ENCODE measurements around the gene GNB2. TPM values are rescaled to one million over a fixed set of nuclear protein-coding genes. Genes with fewer than 3 reads are reported as not detected.

Gene GNB2
- total and polyA plus RNA-seq, 7 experiments from 2014 or later = 35.8 to 215 (median 114) TPM

DNA sequence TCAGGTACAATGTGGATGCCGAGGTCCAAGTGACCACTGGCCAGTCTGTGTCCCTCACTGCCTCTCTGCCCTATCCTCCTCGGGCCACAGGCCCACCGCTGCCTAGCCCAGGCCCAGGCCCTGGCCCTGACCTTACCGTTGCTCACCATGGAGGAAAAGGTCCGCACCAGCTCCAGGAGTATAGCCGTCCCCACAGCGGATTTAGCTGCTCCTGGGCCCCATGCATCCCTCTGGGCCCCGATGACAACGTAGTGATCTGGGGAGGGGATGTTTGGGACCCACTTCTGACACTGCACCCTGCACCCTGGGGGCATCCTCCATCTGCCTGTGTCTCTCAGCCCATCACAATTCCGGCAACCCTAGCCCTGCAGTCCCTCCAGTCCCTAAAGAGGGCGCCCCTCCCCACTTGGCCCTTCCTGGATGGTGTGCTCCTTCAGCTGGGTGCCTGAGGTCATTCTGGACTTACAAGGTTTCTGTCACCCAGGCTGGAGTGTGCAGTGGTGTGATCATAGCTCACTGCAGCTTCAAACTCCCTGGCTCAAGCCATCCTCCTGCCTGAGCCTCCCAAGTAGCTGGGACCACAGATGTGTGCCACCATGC, 44.3 kb upstream of the GNB2 start:
- CTCF ChIA-PET = interaction anchor here (0.7 to 1.2 kb wide), 3 partner anchors 8 to 45 kb away, joined by 3 to 4 read pairs (median 3); partner anchors contain the start of gene MOSPD3
- POLR2A ChIA-PET = interaction anchor here (0.9 to 1.5 kb wide), 4 partner anchors 17 to 63 kb away, joined by 3 to 6 read pairs (median 3); partner anchors contain the start of gene MOSPD3
- no peaks in the 10 kb centered on the region for H3K9me3 ChIP-seq (ENCODE audit: control insufficient read depth in 2 of 3, low read length in 3 of 3)
- ATAC-seq (no peak), DNase-seq (no peak)
- H3K36me3 ChIP-seq (ENCODE audit: control insufficient read depth in 2 of 3, insufficient read depth in 3 of 3, low read length in 3 of 3) = no peaks in the 10 kb centered on the region
- H3K4me3 Mint-ChIP-seq = peak overlapping the region in 4 of 10 donors; percentile 12 to 76 (median 24)
- no peaks in the 10 kb centered on the region for H3K27me3 Mint-ChIP-seq
- H3K9me3 Mint-ChIP-seq = peaks cover 0 to 3% (median 0%) of the 10 kb centered on the region in 11 donors
- H3K4me1 Mint-ChIP-seq = peaks cover 23 to 61% (median 51%) of the 10 kb centered on the region in 7 donors
- H3K27ac ChIP-seq (ENCODE audit: low read depth, low read length) = no peak overlapping the region
- H3K4me1 ChIP-seq (ENCODE audit: control insufficient read depth in 2 of 2, insufficient read depth in 2 of 2, low read length in 2 of 2) = peaks cover 14 to 18% of the 10 kb centered on the region in 2 donors
- no peak overlapping the region for H3K4me3 ChIP-seq (ENCODE audit: low read length)
- peaks cover 0 to 3% of the 10 kb centered on the region in 2 donors for H3K27me3 ChIP-seq (ENCODE audit: control insufficient read depth in 2 of 2, insufficient read depth in 2 of 2, low read length in 2 of 2)
- H3K36me3 Mint-ChIP-seq = peaks cover 0 to 12% (median 0%) of the 10 kb centered on the region in 5 donors
- H3K27ac Mint-ChIP-seq = peak overlapping the region in 5 of 9 donors; percentile 45 to 88 (median 65)
- intact Hi-C loops (cut with micrococcal nuclease) = no loop called here

DNA sequence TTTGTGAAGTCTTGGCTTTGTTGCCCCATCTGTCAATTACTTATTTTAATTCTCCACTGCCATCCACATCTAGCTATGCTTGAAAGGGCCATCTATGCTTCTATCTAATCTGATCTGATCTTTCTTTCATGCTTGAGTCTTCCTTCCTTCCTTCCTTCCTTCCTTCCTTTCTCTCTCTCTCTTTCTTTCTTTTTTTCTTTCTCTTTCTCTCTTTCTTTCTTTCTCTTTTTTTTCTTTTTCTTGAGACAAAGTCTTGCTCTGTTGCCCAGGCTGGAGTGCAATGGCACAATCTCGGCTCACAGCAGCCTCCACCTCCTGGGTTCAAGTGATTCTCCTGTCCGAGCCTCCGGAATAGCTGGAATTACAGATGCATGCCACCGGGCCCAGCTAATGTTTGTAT, 43.5 kb upstream of the GNB2 start:
- intact Hi-C loops (cut with micrococcal nuclease) = no loop called here
- H3K4me3 Mint-ChIP-seq = peak overlapping the region in 5 of 10 donors; percentile 10 to 38 (median 21)

DNA sequence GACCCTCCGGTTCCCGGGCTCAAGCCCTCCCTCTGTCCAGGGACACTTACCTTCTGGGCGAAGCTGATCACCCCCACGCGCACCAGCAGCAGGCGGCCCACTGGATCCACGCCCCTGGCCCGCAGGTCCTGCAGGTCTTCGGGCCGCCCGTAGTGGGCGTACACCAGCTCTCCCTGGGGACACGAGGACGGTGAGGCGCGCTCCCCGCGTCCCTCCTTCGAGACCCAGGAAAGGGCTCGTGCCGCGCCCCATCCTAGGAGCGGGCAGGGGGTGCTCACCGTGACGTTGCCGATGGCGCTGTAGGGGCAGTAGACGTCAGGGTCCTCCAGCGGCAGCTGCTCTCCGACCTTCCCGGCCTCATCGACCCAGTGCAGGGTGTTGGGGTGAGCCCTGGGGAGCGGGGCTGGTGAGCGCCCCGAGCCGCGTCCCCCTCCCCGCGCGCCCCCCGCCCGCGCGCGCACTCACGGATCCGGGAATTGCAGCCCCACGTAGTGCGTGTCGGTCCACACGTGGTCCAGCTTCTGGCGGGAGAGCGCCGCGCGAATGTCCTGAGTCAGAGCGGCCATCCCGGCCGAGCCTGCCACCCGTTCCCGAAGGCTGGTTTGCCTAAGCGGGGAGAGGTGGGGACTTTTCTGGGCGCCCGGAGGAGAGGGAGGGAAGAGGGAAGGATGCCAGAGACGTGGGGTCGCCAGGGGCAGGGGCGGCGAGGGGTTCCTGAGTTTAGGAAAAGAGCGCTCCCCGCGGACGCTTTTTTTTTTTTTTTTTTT, 40.4 kb upstream of the GNB2 start:
- Mint-ChIP-seq H3K27me3 (peaks cover 0 to 4% (median 0%) of the 10 kb centered on the region in 5 donors), H3K36me3 (peaks cover 0 to 10% (median 0%) of the 10 kb centered on the region in 5 donors), H3K4me1 (peaks cover 10 to 42% (median 25%) of the 10 kb centered on the region in 7 donors), H3K9me3 (peaks cover 0 to 4% (median 0%) of the 10 kb centered on the region in 11 donors), H3K27ac (peak overlapping the region in 7 of 9 donors; percentile 40 to 92 (median 63)), H3K4me3 (peak overlapping the region; percentile 79 to 89 (median 84))
- H3K9me3 ChIP-seq (ENCODE audit: control insufficient read depth in 2 of 3, low read length in 3 of 3) = no peaks in the 10 kb centered on the region
- H3K4me1 ChIP-seq (ENCODE audit: control insufficient read depth in 2 of 2, insufficient read depth in 2 of 2, low read length in 2 of 2) = no peaks in the 10 kb centered on the region
- ATAC-seq (peak; percentile 79), DNase-seq (peak in 8 of 9 donors; percentile 39 to 72 (median 45))
- CTCF ChIA-PET = interaction anchor here (0.6 to 2.7 kb wide), 3 partner anchors 10 to 72 kb away, joined by 3 to 20 read pairs (median 5); partner anchors contain the start of gene POP7
- H3K27me3 ChIP-seq (ENCODE audit: control insufficient read depth in 2 of 2, insufficient read depth in 2 of 2, low read length in 2 of 2) = no peaks in the 10 kb centered on the region
- intact Hi-C loops (cut with micrococcal nuclease) = loop anchor here (1.0 to 2.0 kb wide), 5 partner anchors 29 to 58 kb away; partner anchors contain the start of genes GNB2 (in 2 of the 2), FBXO24 (in 1 of the 2) and LRCH4 (in 1 of the 2)
- peak overlapping the region; percentile 56 for H3K27ac ChIP-seq (ENCODE audit: low read depth, low read length)
- POLR2A ChIA-PET = interaction anchor here (0.6 to 2.7 kb wide), 13 partner anchors 9 to 114 kb away, joined by 3 to 11 read pairs (median 4); partner anchors contain the start of genes ACTL6B, GNB2 and MOSPD3
- H3K36me3 ChIP-seq (ENCODE audit: control insufficient read depth in 2 of 3, insufficient read depth in 3 of 3, low read length in 3 of 3) = no peaks in the 10 kb centered on the region
- H3K4me3 ChIP-seq (ENCODE audit: low read length) = peak overlapping the region; percentile 68

More for the DNA sequence above, 43.5 kb upstream of the GNB2 start:
- H3K4me3 ChIP-seq (ENCODE audit: low read length) = no peak overlapping the region
- no peaks in the 10 kb centered on the region for H3K27me3 ChIP-seq (ENCODE audit: control insufficient read depth in 2 of 2, insufficient read depth in 2 of 2, low read length in 2 of 2)
- peak overlapping the region in 6 of 9 donors; percentile 5 to 87 (median 40) for H3K27ac Mint-ChIP-seq
- ChIA-PET POLR2A (interaction anchor here (1.0 to 1.5 kb wide), 3 partner anchors 17 to 62 kb away, joined by 3 to 6 read pairs (median 3); partner anchors contain the start of gene MOSPD3), CTCF (interaction anchor here (0.7 kb wide), 1 partner anchor 46 kb away, joined by 3 read pairs; no protein-coding TSS in a partner anchor)
- DNase-seq (no peak), ATAC-seq (no peak)
- no peaks in the 10 kb centered on the region for H3K36me3 ChIP-seq (ENCODE audit: control insufficient read depth in 2 of 3, insufficient read depth in 3 of 3, low read length in 3 of 3)
- peaks cover 0 to 4% (median 0%) of the 10 kb centered on the region in 5 donors for H3K27me3 Mint-ChIP-seq
- no peaks in the 10 kb centered on the region for H3K9me3 ChIP-seq (ENCODE audit: control insufficient read depth in 2 of 3, low read length in 3 of 3)
- peaks cover 20 to 63% (median 49%) of the 10 kb centered on the region in 7 donors for H3K4me1 Mint-ChIP-seq
- peaks cover 14 to 18% of the 10 kb centered on the region in 2 donors for H3K4me1 ChIP-seq (ENCODE audit: control insufficient read depth in 2 of 2, insufficient read depth in 2 of 2, low read length in 2 of 2)
- H3K27ac ChIP-seq (ENCODE audit: low read depth, low read length) = no peak overlapping the region
- peaks cover 0 to 4% (median 0%) of the 10 kb centered on the region in 11 donors for H3K9me3 Mint-ChIP-seq
- peaks cover 0 to 14% (median 0%) of the 10 kb centered on the region in 5 donors for H3K36me3 Mint-ChIP-seq

DNA sequence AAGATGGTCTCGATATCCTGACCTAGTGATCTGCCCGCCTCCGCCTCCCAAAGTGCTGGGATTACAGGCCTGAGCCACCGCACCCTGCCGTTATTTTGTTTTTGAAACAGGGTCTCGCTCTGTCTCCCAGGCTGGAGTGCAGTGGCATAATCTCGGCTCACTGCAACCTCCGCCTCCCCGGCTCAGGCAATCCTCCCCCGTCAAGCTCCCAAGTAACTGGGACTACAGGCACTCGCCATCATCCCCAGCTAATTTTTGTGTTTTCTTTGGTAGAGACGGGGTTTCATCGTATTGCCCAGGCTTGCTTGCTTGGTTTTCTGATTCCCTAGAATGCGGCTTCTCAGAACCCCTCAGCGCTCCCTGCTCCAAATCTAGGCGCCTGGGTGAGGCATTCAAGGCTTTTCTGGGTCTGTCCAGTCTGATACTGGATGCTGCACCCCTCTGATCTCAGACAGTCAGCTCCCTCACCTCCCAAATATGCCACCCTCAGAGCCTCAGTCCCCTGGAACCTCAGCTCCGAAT, 33.5 kb upstream of the GNB2 start:
- Mint-ChIP-seq H3K9me3 (no peaks in the 10 kb centered on the region), H3K27me3 (peaks cover 0 to 4% (median 1%) of the 10 kb centered on the region in 5 donors), H3K27ac (no peak overlapping the region), H3K4me1 (peaks cover 0 to 2% (median 0%) of the 10 kb centered on the region in 7 donors), H3K4me3 (no peak overlapping the region), H3K36me3 (peaks cover 0 to 2% (median 0%) of the 10 kb centered on the region in 5 donors)
- H3K4me1 ChIP-seq (ENCODE audit: control insufficient read depth in 2 of 2, insufficient read depth in 2 of 2, low read length in 2 of 2) = no peaks in the 10 kb centered on the region
- no peaks in the 10 kb centered on the region for H3K27me3 ChIP-seq (ENCODE audit: control insufficient read depth in 2 of 2, insufficient read depth in 2 of 2, low read length in 2 of 2)
- no peak overlapping the region for H3K27ac ChIP-seq (ENCODE audit: low read depth, low read length)
- H3K9me3 ChIP-seq (ENCODE audit: control insufficient read depth in 2 of 3, low read length in 3 of 3) = no peaks in the 10 kb centered on the region
- POLR2A ChIA-PET = no interaction called here
- H3K36me3 ChIP-seq (ENCODE audit: control insufficient read depth in 2 of 3, insufficient read depth in 3 of 3, low read length in 3 of 3) = no peaks in the 10 kb centered on the region
- no peak for DNase-seq
- CTCF ChIA-PET = no interaction called here
- no peak for ATAC-seq
- no peak overlapping the region for H3K4me3 ChIP-seq (ENCODE audit: low read length)
- intact Hi-C loops (cut with micrococcal nuclease) = no loop called here

DNA sequence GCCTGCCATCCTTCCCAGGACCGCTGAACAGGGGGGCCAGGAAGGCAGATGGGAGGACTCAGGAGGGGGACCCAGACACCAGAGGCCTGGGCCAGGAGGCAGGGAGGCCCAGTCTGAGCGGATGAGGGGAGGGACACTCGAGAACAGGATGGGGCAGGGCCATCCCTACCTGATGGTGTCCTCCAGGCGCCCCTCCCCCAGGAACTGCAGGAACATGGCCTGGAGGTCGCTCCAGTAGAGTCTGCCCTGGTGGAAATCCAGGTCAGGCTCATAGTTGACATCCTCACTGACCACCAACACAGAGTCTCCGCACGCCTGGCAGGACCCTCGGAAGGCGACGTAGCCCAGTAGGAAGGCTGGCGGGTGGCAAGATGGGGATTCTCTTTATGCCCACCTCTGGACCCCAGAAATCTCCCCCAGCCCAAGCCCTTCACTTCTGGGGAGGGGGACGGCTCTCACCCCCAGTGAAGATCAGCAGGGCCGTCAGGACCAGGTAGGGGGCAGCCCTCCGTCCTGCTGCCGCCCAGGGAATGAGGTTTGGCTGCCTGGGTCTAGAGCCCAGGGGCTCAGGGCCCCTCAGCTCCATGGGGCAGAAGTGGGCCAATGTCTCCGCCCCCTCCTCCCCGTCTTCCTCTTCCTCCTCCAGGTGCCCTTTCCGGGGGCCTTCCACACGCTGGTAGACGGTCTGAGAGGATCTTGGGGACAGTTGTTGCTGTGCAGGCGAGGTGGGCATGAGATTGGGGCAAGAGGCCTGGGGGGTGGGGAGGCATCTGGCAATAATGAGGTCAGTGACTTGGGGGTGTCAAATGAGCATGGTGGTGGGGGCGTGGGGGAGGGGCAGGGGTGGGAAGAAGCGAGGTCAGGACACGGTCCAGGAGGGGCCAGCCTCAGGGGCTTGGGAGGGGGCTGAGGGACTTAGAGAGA, 32.8 kb upstream of the GNB2 start:
- no peak overlapping the region for H3K27ac Mint-ChIP-seq
- Histone ChIP-seq H3K4me1 (ENCODE audit: control insufficient read depth in 2 of 2, insufficient read depth in 2 of 2, low read length in 2 of 2) (no peaks in the 10 kb centered on the region), H3K4me3 (ENCODE audit: low read length) (no peak overlapping the region), H3K9me3 (ENCODE audit: control insufficient read depth in 2 of 3, low read length in 3 of 3) (no peaks in the 10 kb centered on the region), H3K36me3 (ENCODE audit: control insufficient read depth in 2 of 3, insufficient read depth in 3 of 3, low read length in 3 of 3) (no peaks in the 10 kb centered on the region), H3K27ac (ENCODE audit: low read depth, low read length) (no peak overlapping the region), H3K27me3 (ENCODE audit: control insufficient read depth in 2 of 2, insufficient read depth in 2 of 2, low read length in 2 of 2) (no peaks in the 10 kb centered on the region)
- ChIA-PET POLR2A (no interaction called here), CTCF (no interaction called here)
- H3K36me3 Mint-ChIP-seq = peaks cover 0 to 2% (median 0%) of the 10 kb centered on the region in 5 donors
- peaks cover 0 to 2% (median 0%) of the 10 kb centered on the region in 7 donors for H3K4me1 Mint-ChIP-seq
- H3K9me3 Mint-ChIP-seq = no peaks in the 10 kb centered on the region
- peaks cover 0 to 7% (median 4%) of the 10 kb centered on the region in 5 donors for H3K27me3 Mint-ChIP-seq
- H3K4me3 Mint-ChIP-seq = no peak overlapping the region
- intact Hi-C loops (cut with micrococcal nuclease) = no loop called here
- DNase-seq (no peak), ATAC-seq (no peak)

Data from naive thymus-derived CD4-positive, alpha-beta T cell (primary cell).